Measurements from ENCODE around the gene DGKQ. TPM values are rescaled to one million over a fixed set of nuclear protein-coding genes. Genes with fewer than 3 reads are reported as not detected.

Gene DGKQ
- total RNA-seq: 17.9 and 24.8 TPM in 2 replicates

- H3K36me3 ChIP-seq (ENCODE audit: control insufficient read depth, insufficient read depth, low read length): peaks cover 3% of the 10 kb centered on the region
- no peak for TF ChIP-seq CTCF (IDR thresholded peaks at IDR 0.05; ENCODE audit: insufficient read depth, low read length, severe bottlenecking)
- peak within 1 kb of the TSS; percentile 77 for H3K4me3 ChIP-seq (ENCODE audit: low read depth, low read length)
- FAIRE-seq (no peak), DNase-seq (ENCODE audit: low read depth) (no peak)
- no peaks in the 10 kb centered on the region for H3K27me3 ChIP-seq (ENCODE audit: control insufficient read depth, insufficient read depth, low read length)
Observed at GRCh38 chr4:973431-974397, at the start of gene DGKQ. TSS of gene DGKQ (minus strand) at chr4:973569. CDS start at chr4:973482, 87 bp downstream.

- FAIRE-seq (no peak), DNase-seq (ENCODE audit: low read depth) (no peak)
- TF ChIP-seq CTCF (IDR thresholded peaks at IDR 0.05; ENCODE audit: insufficient read depth, low read length, severe bottlenecking): no peak
- Histone ChIP-seq H3K4me3 (ENCODE audit: low read depth, low read length) (no peak overlapping the region), H3K36me3 (ENCODE audit: control insufficient read depth, insufficient read depth, low read length) (peaks cover 7% of the 10 kb centered on the region), H3K27me3 (ENCODE audit: control insufficient read depth, insufficient read depth, low read length) (no peaks in the 10 kb centered on the region)
Observed at GRCh38 chr4:1022739-1023066, 49.3 kb upstream of the DGKQ start.

- Histone ChIP-seq H3K27me3 (ENCODE audit: control insufficient read depth, insufficient read depth, low read length) (no peaks in the 10 kb centered on the region), H3K36me3 (ENCODE audit: control insufficient read depth, insufficient read depth, low read length) (peaks cover 7% of the 10 kb centered on the region), H3K4me3 (ENCODE audit: low read depth, low read length) (no peak overlapping the region)
- no peak for TF ChIP-seq CTCF (IDR thresholded peaks at IDR 0.05; ENCODE audit: insufficient read depth, low read length, severe bottlenecking)
- FAIRE-seq: no peak
- no peak for DNase-seq (ENCODE audit: low read depth)
Observed at GRCh38 chr4:1022051-1022738, 48.8 kb upstream of the DGKQ start.

- Histone ChIP-seq H3K4me3 (ENCODE audit: low read depth, low read length) (no peak overlapping the region), H3K27me3 (ENCODE audit: control insufficient read depth, insufficient read depth, low read length) (no peaks in the 10 kb centered on the region), H3K36me3 (ENCODE audit: control insufficient read depth, insufficient read depth, low read length) (peaks cover 7% of the 10 kb centered on the region)
- FAIRE-seq (no peak), DNase-seq (ENCODE audit: low read depth) (no peak)
- TF ChIP-seq CTCF (IDR thresholded peaks at IDR 0.05; ENCODE audit: insufficient read depth, low read length, severe bottlenecking): no peak
Observed at GRCh38 chr4:1021386-1022050, 48.1 kb upstream of the DGKQ start.

- H3K36me3 ChIP-seq (ENCODE audit: control insufficient read depth, insufficient read depth, low read length): peaks cover 2% of the 10 kb centered on the region
- DNase-seq (ENCODE audit: low read depth): no peak
- no peak overlapping the region for H3K4me3 ChIP-seq (ENCODE audit: low read depth, low read length)
- H3K27me3 ChIP-seq (ENCODE audit: control insufficient read depth, insufficient read depth, low read length): no peaks in the 10 kb centered on the region
- FAIRE-seq: no peak
- no peak for TF ChIP-seq CTCF (IDR thresholded peaks at IDR 0.05; ENCODE audit: insufficient read depth, low read length, severe bottlenecking)
Observed at GRCh38 chr4:1019729-1020470, 46.5 kb upstream of the DGKQ start.

Measured in bronchial epithelial cell (primary cell).